K562 (cell line): Measurements from ENCODE around the gene JPH4. TPM values are rescaled to one million over a fixed set of nuclear protein-coding genes. Genes with fewer than 3 reads are reported as not detected.

ENCODE experiments used
- ARID1B ChIP-seq: fragments of 450-650 bp; IDR thresholded peaks from 2 replicates; pipeline ENCODE4 v1.6.1; 2016; ENCODE audit warnings: antibody characterized with exemption, mild to moderate bottlenecking, inconsistent platforms
- BCL6 ChIP-seq: fragments of 250-450 bp; sonication (Bioruptor Pico); IDR thresholded peaks from 2 replicates; pipeline ENCODE4 v1.4.0; 2020
- CBX5 ChIP-seq: IDR thresholded peaks from 2 replicates; pipeline ENCODE4 v1.6.1; 2014; ENCODE audit warnings: low read depth, borderline replicate concordance
- DNMT1 ChIP-seq: fragments of 450-650 bp; IDR thresholded peaks from 2 replicates; pipeline ENCODE4 v1.6.1; 2016; ENCODE audit warnings: antibody characterized with exemption, mild to moderate bottlenecking
- ETV6 ChIP-seq, 3 experiments: fragments of 150-350 bp in 1 of 3; sonication (generic) in 1 of 3; formaldehyde crosslinking in 1 of 3; IDR thresholded peaks; 2 replicates each; pipeline versions ENCODE4 v1.6.1 to v1.8.0; 2014 to 2022; ENCODE audit warnings: borderline replicate concordance in 2 of 3, low read depth in 2 of 3, antibody characterized with exemption in 1 of 3, low read length in 1 of 3, mild to moderate bottlenecking in 1 of 3, missing genetic modification reagents in 1 of 3
- HEY1 ChIP-seq: fragments of 250-450 bp; sonication (Bioruptor Pico); IDR thresholded peaks from 2 replicates; pipeline ENCODE4 v1.5.0; 2020; ENCODE audit warnings: mild to moderate bottlenecking, moderate library complexity, borderline replicate concordance
- IRF2 ChIP-seq: sonication (generic); formaldehyde crosslinking; IDR thresholded peaks from 2 replicates; pipeline ENCODE4 v1.8.1; 2022; ENCODE audit warnings: mild to moderate bottlenecking, missing genetic modification reagents
- MAFF ChIP-seq: IDR thresholded peaks from 2 replicates; pipeline ENCODE4 v1.6.1; 2012; ENCODE audit warnings: low read length, improper control_type of control experiment
- MAFK ChIP-seq: IDR thresholded peaks from 2 replicates; pipeline ENCODE4 v1.6.1; 2011; ENCODE audit warnings: low read length, improper control_type of control experiment
- PYGO2 ChIP-seq: fragments of 450-650 bp; IDR thresholded peaks from 2 replicates; pipeline ENCODE4 v1.6.1; 2016; ENCODE audit warnings: mild to moderate bottlenecking, missing genetic modification characterization, moderate library complexity, missing compliant biosample characterization
- TBL1XR1 ChIP-seq, 2 experiments: IDR thresholded peaks; 2 replicates each; pipeline ENCODE4 v1.6.1; 2012; ENCODE audit warnings: improper control_type of control experiment in 2 of 2, low read length in 2 of 2, mild to moderate bottlenecking in 1 of 2
- TBP ChIP-seq: optimal IDR thresholded peaks from 2 replicates; pipeline ENCODE3; 2011; ENCODE audit warnings: low read depth, low read length, improper control_type of control experiment
- ZBTB1 ChIP-seq: sonication (generic); formaldehyde crosslinking; IDR thresholded peaks from 2 replicates; pipeline ENCODE4 v1.8.1; 2023; ENCODE audit warnings: missing genetic modification reagents, low read depth, mild to moderate bottlenecking, borderline replicate concordance
- ZBTB8A ChIP-seq: fragments of 450-650 bp; IDR thresholded peaks from 2 replicates; pipeline ENCODE4 v1.6.1; 2018; ENCODE audit warnings: mild to moderate bottlenecking, moderate library complexity; ENCODE audit not compliant: partially characterized antibody
- ZFP30 ChIP-seq: fragments of 250-450 bp; sonication (Bioruptor Pico); IDR thresholded peaks from 2 replicates; pipeline ENCODE4 v1.8.0; 2022; ENCODE audit warnings: moderate library complexity, mild to moderate bottlenecking, inconsistent platforms, borderline replicate concordance
- ZKSCAN8 ChIP-seq: fragments of 200-800 bp; sonication (Bioruptor generic); IDR thresholded peaks from 2 replicates; pipeline ENCODE4 v1.6.1; 2016; ENCODE audit warnings: missing genetic modification characterization, missing compliant biosample characterization
- ZNF197 ChIP-seq: fragments of 200-800 bp; sonication (Bioruptor generic); IDR thresholded peaks from 2 replicates; pipeline ENCODE4 v1.6.1; 2016; ENCODE audit warnings: low read depth, missing genetic modification characterization, missing compliant biosample characterization
- ZNF347 ChIP-seq: fragments of 450-650 bp; formaldehyde crosslinking; IDR thresholded peaks from 2 replicates; pipeline ENCODE4 v1.4.0; 2020; ENCODE audit warnings: low read depth, mild to moderate bottlenecking, moderate library complexity
- ZNF830 ChIP-seq: fragments of 250-450 bp; sonication (Bioruptor Pico); IDR thresholded peaks from 2 replicates; pipeline ENCODE4 v1.5.0; 2021; ENCODE audit warnings: mild to moderate bottlenecking
- polyA plus RNA-seq, 8 experiments: library from polyadenylated mRNA; depleted of rRNA in 4 of 8; stranded (reverse) in 5 of 8; unstranded in 3 of 8; fragments of >200 nt; fragmentation: Nextera tagmentation in 2 of 8; fragmentation: Illumina TruSeq in 1 of 8; extraction: Ambion mirVana in 2 of 8; extraction: Trizol in 1 of 8; gene quantifications; 2 replicates each; pipeline versions ENCODE4 v1.2.1 to v1.2.3, GENCODE V29; 2011 to 2014; ENCODE audit warnings: inconsistent platforms in 1 of 8, missing spikeins in 1 of 8
- total RNA-seq, 7 experiments: library from RNA; depleted of rRNA in 6 of 7; stranded (reverse); fragments of >200 nt in 6 of 7; fragmentation: Illumina TruSeq in 2 of 7; extraction: Trizol in 2 of 7; gene quantifications; 2 replicates each; pipeline versions ENCODE4 v1.2.1 to v1.2.3, GENCODE V29; 2011 to 2021; ENCODE audit warnings: low replicate concordance in 1 of 7
- TF ChIP-seq, protein P1 (sequence below): fragments of 150-350 bp; conservative IDR thresholded peaks from 2 replicates; pipeline ENCODE4 v1.6.1; 2014; ENCODE audit warnings: low read length
- TF ChIP-seq, protein P2 (sequence below): fragments of 450-650 bp; formaldehyde crosslinking; IDR thresholded peaks from 2 replicates; pipeline ENCODE4 v1.4.0; 2022; ENCODE audit warnings: mild to moderate bottlenecking, moderate library complexity
- TF ChIP-seq, protein P3 (sequence below): fragments of 250-450 bp; sonication (Bioruptor Pico); IDR thresholded peaks from 2 replicates; pipeline ENCODE4 v1.8.0; 2022; ENCODE audit warnings: moderate library complexity, mild to moderate bottlenecking, inconsistent platforms
- TF ChIP-seq, protein P4 (sequence below): fragments of 250-450 bp; sonication (Bioruptor Pico); IDR thresholded peaks from 2 replicates; pipeline ENCODE4 v1.4.0; 2020

The JPH4 gene
- total and polyA plus RNA-seq, 9 of the 15 experiments (the other 6 are each of a cell fraction or from before 2014, with no cell fraction given) = 0.04 to 0.13 (median 0.06) TPM; not detected in 5

DNA sequence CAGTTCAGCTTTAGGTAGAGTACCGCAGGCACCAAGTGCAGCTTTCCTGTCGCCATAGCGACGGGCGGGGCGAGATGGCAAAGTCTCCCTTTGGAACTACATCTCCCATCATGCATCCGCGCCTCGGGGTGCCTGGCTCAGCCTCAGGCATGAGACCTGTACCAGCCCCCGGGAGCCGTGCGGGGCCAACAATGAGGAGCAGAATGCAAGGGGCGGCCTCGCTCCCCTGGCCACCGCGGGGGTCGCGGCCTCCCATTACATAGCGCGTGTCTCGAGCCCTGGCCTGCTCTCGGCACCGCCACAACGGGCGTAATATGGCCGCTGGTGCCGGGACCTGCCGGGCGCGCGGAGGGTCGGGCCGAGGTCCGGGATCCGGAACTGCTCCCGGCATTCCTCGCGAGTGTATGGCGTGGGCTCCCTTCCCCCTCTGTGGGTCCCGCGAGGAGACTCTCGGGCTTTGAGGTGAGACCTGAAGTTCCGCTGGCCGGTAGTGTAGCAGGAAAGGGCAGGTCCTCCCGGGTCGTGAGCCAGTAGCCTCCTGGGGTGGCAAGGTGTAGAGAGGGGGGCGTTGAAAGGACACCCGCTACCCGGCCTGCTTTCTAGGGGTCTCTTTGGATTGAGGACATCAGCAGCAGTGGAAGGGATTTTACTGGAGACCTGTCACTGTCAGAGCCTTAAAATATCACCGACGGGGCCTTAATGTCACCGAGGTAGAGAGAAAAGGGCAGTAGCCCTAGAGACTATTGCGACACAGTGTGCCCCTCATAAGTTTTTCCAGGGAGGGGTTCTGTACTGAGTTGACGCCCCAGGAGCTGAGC, 22.5 kb downstream of the JPH4 start, which contains the start of gene THTPA (continued):
- TF ChIP-seq, protein P1, sequence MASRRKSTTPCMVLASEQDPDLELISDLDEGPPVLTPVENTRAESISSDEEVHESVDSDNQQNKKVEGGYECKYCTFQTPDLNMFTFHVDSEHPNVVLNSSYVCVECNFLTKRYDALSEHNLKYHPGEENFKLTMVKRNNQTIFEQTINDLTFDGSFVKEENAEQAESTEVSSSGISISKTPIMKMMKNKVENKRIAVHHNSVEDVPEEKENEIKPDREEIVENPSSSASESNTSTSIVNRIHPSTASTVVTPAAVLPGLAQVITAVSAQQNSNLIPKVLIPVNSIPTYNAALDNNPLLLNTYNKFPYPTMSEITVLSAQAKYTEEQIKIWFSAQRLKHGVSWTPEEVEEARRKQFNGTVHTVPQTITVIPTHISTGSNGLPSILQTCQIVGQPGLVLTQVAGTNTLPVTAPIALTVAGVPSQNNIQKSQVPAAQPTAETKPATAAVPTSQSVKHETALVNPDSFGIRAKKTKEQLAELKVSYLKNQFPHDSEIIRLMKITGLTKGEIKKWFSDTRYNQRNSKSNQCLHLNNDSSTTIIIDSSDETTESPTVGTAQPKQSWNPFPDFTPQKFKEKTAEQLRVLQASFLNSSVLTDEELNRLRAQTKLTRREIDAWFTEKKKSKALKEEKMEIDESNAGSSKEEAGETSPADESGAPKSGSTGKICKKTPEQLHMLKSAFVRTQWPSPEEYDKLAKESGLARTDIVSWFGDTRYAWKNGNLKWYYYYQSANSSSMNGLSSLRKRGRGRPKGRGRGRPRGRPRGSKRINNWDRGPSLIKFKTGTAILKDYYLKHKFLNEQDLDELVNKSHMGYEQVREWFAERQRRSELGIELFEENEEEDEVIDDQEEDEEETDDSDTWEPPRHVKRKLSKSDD = no peak
- TF ChIP-seq CBX5 (no peak), MAFF (no peak), DNMT1 (no peak), HEY1 (CRISPR knock-in tag) (no peak), ZKSCAN8 (no peak), ZNF347 (no peak), ZNF197 (no peak), IRF2 (no peak), ZBTB1 (no peak), ZNF830 (no peak), ARID1B (no peak), ZBTB8A (no peak), MAFK (no peak), ZFP30 (no peak), TBP (peak; percentile 57), ETV6 (IDR thresholded peaks at IDR 0.05; ENCODE audit: borderline replicate concordance in 1 of 2, low read depth in 2 of 2, low read length in 1 of 2) (no peak), ETV6 (CRISPR knock-in tag; IDR thresholded peaks at IDR 0.05; ENCODE audit: borderline replicate concordance) (no peak), TBL1XR1 (IDR thresholded peaks at IDR 0.05; ENCODE audit: low read length in 2 of 2) (no peak), BCL6 (CRISPR knock-in tag) (no peak), PYGO2 (tag) (no peak)
- TF ChIP-seq, protein P2, sequence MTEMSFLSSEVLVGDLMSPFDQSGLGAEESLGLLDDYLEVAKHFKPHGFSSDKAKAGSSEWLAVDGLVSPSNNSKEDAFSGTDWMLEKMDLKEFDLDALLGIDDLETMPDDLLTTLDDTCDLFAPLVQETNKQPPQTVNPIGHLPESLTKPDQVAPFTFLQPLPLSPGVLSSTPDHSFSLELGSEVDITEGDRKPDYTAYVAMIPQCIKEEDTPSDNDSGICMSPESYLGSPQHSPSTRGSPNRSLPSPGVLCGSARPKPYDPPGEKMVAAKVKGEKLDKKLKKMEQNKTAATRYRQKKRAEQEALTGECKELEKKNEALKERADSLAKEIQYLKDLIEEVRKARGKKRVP (CRISPR knock-in tag) = no peak
- TF ChIP-seq, protein P3, sequence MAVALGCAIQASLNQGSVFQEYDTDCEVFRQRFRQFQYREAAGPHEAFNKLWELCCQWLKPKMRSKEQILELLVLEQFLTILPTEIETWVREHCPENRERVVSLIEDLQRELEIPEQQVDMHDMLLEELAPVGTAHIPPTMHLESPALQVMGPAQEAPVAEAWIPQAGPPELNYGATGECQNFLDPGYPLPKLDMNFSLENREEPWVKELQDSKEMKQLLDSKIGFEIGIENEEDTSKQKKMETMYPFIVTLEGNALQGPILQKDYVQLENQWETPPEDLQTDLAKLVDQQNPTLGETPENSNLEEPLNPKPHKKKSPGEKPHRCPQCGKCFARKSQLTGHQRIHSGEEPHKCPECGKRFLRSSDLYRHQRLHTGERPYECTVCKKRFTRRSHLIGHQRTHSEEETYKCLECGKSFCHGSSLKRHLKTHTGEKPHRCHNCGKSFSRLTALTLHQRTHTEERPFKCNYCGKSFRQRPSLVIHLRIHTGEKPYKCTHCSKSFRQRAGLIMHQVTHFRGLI (CRISPR knock-in tag) = no peak
- TF ChIP-seq, protein P4, sequence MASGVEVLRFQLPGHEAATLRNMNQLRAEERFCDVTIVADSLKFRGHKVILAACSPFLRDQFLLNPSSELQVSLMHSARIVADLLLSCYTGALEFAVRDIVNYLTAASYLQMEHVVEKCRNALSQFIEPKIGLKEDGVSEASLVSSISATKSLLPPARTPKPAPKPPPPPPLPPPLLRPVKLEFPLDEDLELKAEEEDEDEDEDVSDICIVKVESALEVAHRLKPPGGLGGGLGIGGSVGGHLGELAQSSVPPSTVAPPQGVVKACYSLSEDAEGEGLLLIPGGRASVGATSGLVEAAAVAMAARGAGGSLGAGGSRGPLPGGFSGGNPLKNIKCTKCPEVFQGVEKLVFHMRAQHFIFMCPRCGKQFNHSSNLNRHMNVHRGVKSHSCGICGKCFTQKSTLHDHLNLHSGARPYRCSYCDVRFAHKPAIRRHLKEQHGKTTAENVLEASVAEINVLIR (CRISPR knock-in tag) = no peak
